ENCODE data around the gene UBR2.
A peak's percentile ranks its signal among the peaks of the same experiment; 100 is the strongest.
"Not testable (repeated sequence)": the region's sequence is repeated elsewhere in the genome, so short reads cannot be mapped to it uniquely, and the experiment has no call there.

The UBR2 gene

GRCh38 chr6:42567237-42567636 is 3.4 kb downstream of the UBR2 start:
- H3K9me3 Mint-ChIP-seq; ATAC-seq; DNase-seq (ENCODE audit: low spot score in 2 of 2): not testable (repeated sequence)
- H3K4me1 Mint-ChIP-seq: peaks cover 40% of the 10 kb centered on the region
- H3K4me3 Mint-ChIP-seq: peak overlapping the region; percentile 99
- H3K27ac Mint-ChIP-seq: peak overlapping the region; percentile 60
- peaks cover 41% of the 10 kb centered on the region for H3K36me3 Mint-ChIP-seq

DNA sequence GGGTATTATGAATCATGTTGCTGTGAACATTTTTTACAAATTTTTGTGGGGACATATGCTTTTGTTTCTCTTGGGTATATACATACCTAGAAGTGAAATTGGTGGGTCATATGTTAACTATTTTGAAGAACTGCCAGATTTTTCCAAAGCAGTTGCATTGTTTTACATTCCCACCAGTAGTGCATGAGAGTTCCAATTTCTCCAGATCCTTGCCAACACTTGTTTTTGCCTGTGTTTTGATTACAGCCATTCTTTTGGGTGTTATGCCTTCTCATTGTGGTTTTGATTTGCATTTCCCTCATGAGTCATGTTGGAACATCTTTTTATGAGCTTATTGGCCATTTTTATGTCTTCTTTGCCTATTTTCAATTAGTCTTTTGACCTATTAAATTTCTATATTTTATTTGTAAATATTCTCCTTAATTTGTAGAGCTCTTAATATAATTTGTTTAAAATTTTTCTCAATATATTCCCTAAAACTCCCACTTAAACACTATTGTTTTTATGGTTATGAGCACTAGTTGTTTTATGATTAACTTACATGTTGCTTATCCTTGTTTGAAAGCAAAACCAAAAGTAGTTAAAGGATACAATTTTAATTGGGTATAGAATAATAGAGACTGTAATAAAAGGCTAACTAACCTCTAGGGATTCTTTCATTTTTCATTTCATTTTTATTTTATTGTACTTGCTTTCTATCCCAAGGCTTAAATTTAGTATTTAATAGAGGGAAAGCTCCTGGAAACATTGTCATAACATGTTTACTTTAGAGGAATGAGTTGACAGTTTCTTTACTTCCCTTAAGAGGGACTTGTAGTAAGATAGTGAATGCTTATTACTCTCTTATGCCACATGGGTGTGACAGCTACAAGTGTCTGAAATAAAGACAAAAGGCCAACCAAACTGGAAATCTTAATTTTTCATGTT is 5.5 kb downstream of the UBR2 start:
- H3K4me1 Mint-ChIP-seq: peaks cover 45% of the 10 kb centered on the region
- H3K4me3 Mint-ChIP-seq: peak overlapping the region; percentile 44
- peaks cover 52% of the 10 kb centered on the region for H3K36me3 Mint-ChIP-seq
- no peaks in the 10 kb centered on the region for H3K9me3 Mint-ChIP-seq
- ATAC-seq (peak; percentile 76), DNase-seq (ENCODE audit: low spot score in 2 of 2) (no peak)
- peak overlapping the region; percentile 89 for H3K27ac Mint-ChIP-seq

GRCh38 chr6:42571611-42572342 is 7.9 kb downstream of the UBR2 start:
- Mint-ChIP-seq H3K27ac (peak overlapping the region; percentile 75), H3K4me1 (peaks cover 41% of the 10 kb centered on the region), H3K36me3 (peaks cover 55% of the 10 kb centered on the region), H3K4me3 (peak overlapping the region; percentile 46), H3K9me3 (no peaks in the 10 kb centered on the region)
- ATAC-seq (no peak), DNase-seq (ENCODE audit: low spot score in 2 of 2) (no peak)

GRCh38 chr6:42572523-42572922 is 8.7 kb downstream of the UBR2 start:
- Mint-ChIP-seq H3K27ac (peak overlapping the region; percentile 75), H3K9me3 (no peaks in the 10 kb centered on the region), H3K4me1 (peaks cover 34% of the 10 kb centered on the region), H3K36me3 (peaks cover 56% of the 10 kb centered on the region), H3K4me3 (peak overlapping the region; percentile 46)
- DNase-seq (ENCODE audit: low spot score in 2 of 2) (no peak), ATAC-seq (peak; percentile 63)

- Mint-ChIP-seq H3K4me1 (peaks cover 39% of the 10 kb centered on the region), H3K36me3 (peaks cover 83% of the 10 kb centered on the region)
Measured at GRCh38 chr6:42576538-42576937, 12.7 kb downstream of the UBR2 start.

GRCh38 chr6:42598300-42598699 is 34.5 kb downstream of the UBR2 start:
- Mint-ChIP-seq H3K27ac (no peak overlapping the region), H3K4me1 (peaks cover 5% of the 10 kb centered on the region), H3K4me3 (no peak overlapping the region), H3K36me3 (peaks cover 84% of the 10 kb centered on the region), H3K9me3 (no peaks in the 10 kb centered on the region)
- DNase-seq (ENCODE audit: low spot score in 2 of 2): no peak
- no peak for ATAC-seq

More at GRCh38 chr6:42576538-42576937, 12.7 kb downstream of the UBR2 start:
- not testable (repeated sequence) for H3K9me3 Mint-ChIP-seq; ATAC-seq; DNase-seq (ENCODE audit: low spot score in 2 of 2); H3K4me3 Mint-ChIP-seq
- H3K27ac Mint-ChIP-seq: peak overlapping the region; percentile 79

GRCh38 chr6:42599558-42599957 is 35.7 kb downstream of the UBR2 start:
- peaks cover 5% of the 10 kb centered on the region for H3K4me1 Mint-ChIP-seq
- peaks cover 84% of the 10 kb centered on the region for H3K36me3 Mint-ChIP-seq
- H3K27ac Mint-ChIP-seq: no peak overlapping the region
- DNase-seq (ENCODE audit: low spot score in 2 of 2): no peak
- no peak overlapping the region for H3K4me3 Mint-ChIP-seq
- H3K9me3 Mint-ChIP-seq: no peaks in the 10 kb centered on the region
- no peak for ATAC-seq

- no peak for DNase-seq (ENCODE audit: low spot score in 2 of 2)
- H3K4me1 Mint-ChIP-seq: peaks cover 10% of the 10 kb centered on the region
- H3K9me3 Mint-ChIP-seq: no peaks in the 10 kb centered on the region
- peaks cover 97% of the 10 kb centered on the region for H3K36me3 Mint-ChIP-seq
- peak; percentile 49 for ATAC-seq
- H3K27ac Mint-ChIP-seq: peak overlapping the region; percentile 48
- H3K4me3 Mint-ChIP-seq: no peak overlapping the region
Measured at GRCh38 chr6:42604150-42604549, 40.3 kb downstream of the UBR2 start.

DNA sequence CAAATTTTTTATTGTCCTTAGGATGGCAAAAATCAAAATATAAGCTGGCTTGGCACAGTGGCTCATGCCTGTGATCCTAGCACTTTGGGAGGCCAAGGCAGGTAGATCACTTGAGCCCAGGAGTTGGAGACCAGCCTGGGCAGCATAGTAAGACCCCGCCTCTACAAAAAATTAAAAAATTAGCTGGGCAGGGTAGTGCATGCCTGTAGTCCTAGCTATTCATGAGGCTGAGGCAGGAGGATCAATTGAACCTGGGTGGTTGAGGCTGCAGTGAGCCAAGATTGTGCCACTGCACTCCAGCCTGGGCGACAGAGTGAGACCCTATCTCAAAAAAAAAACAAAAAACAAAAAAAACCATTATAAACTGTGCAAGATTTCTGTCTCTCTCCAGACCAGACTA is 40.9 kb downstream of the UBR2 start:
- H3K9me3 Mint-ChIP-seq; ATAC-seq; DNase-seq (ENCODE audit: low spot score in 2 of 2); H3K4me3 Mint-ChIP-seq: not testable (repeated sequence)
- Mint-ChIP-seq H3K36me3 (peaks cover 97% of the 10 kb centered on the region), H3K27ac (peak overlapping the region; percentile 48), H3K4me1 (peaks cover 11% of the 10 kb centered on the region)

GRCh38 chr6:42610416-42610815 is 46.6 kb downstream of the UBR2 start:
- peaks cover 93% of the 10 kb centered on the region for H3K36me3 Mint-ChIP-seq

GRCh38 chr6:42615518-42615917 is 51.7 kb downstream of the UBR2 start:
- Mint-ChIP-seq H3K4me3 (no peak overlapping the region), H3K36me3 (peaks cover 94% of the 10 kb centered on the region), H3K27ac (no peak overlapping the region), H3K9me3 (no peaks in the 10 kb centered on the region), H3K4me1 (peaks cover 9% of the 10 kb centered on the region)
- ATAC-seq: no peak
- DNase-seq (ENCODE audit: low spot score in 2 of 2): no peak

More at GRCh38 chr6:42610416-42610815, 46.6 kb downstream of the UBR2 start:
- H3K9me3 Mint-ChIP-seq: no peaks in the 10 kb centered on the region
- ATAC-seq (peak; percentile 88), DNase-seq (ENCODE audit: low spot score in 2 of 2) (no peak)
- peak overlapping the region; percentile 38 for H3K27ac Mint-ChIP-seq
- no peak overlapping the region for H3K4me3 Mint-ChIP-seq
- H3K4me1 Mint-ChIP-seq: peaks cover 10% of the 10 kb centered on the region

DNA sequence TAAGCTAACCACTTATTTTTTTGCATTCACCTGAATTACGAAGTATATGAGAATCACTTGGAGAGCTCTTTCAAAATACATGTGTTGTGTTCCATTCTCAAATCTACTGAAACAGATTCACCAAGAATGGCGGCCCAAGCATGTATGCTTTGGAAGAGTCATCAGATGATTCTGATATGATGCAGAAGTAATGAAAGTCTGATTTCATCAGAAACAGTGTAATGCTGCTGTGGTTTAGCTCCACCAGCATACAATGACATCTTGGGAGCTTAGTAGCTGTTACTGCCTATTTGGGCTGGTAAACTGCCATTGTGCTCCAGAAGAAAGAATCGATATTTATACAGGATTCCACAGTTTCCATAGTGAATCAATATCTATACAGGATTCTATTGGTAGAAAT is 52.9 kb downstream of the UBR2 start:
- Mint-ChIP-seq H3K9me3 (no peaks in the 10 kb centered on the region), H3K4me3 (no peak overlapping the region), H3K27ac (no peak overlapping the region), H3K36me3 (peaks cover 98% of the 10 kb centered on the region), H3K4me1 (peaks cover 8% of the 10 kb centered on the region)
- DNase-seq (ENCODE audit: low spot score in 2 of 2): no peak
- peak; percentile 88 for ATAC-seq

DNA sequence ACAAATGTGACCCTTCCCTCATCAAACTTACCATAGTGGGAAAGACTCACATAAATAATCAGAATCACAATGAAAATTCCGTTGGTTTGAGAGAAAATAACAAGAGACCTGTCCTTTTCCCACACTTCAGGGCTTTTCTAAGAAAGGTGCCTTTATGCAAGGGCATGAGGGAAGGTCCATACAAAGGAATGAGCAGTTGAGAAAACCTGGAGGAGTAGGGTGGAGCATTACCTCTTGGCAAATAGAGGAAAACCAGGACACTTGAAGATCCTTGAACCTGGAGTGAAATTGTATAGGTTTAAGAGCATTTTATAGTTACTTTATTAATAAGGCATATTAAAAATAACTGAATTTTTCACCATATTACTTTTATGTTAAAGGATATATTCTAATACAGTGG is 54.3 kb downstream of the UBR2 start:
- H3K4me3 Mint-ChIP-seq: no peak overlapping the region
- H3K36me3 Mint-ChIP-seq: peaks cover 98% of the 10 kb centered on the region
- H3K27ac Mint-ChIP-seq: peak overlapping the region; percentile 16
- H3K4me1 Mint-ChIP-seq: peaks cover 8% of the 10 kb centered on the region
- no peak for ATAC-seq
- H3K9me3 Mint-ChIP-seq: no peaks in the 10 kb centered on the region
- DNase-seq (ENCODE audit: low spot score in 2 of 2): no peak

DNA sequence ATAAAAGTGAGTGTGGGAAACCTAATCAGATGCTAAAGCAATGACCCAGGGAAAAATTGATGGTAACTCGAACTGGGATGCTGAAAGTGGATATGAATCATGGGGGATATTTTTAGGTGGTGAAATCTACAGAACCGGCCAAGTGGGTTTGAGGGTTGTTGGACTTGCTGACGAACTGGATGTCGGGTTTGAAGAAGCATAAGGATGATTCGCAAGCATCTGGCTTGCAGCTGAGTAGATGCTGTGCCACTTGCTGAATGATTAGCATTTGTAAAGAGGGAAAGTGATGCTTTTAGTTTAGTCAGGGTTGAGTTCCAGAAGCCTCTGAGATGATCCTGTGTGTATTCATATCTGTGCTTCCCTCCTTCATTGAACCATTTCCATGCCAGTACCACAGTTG is 54.9 kb downstream of the UBR2 start:
- peaks cover 98% of the 10 kb centered on the region for H3K36me3 Mint-ChIP-seq
- peak; percentile 70 for ATAC-seq
- no peak for DNase-seq (ENCODE audit: low spot score in 2 of 2)
- H3K4me3 Mint-ChIP-seq: no peak overlapping the region
- peak overlapping the region; percentile 16 for H3K27ac Mint-ChIP-seq
- no peaks in the 10 kb centered on the region for H3K9me3 Mint-ChIP-seq
- peaks cover 8% of the 10 kb centered on the region for H3K4me1 Mint-ChIP-seq

GRCh38 chr6:42619963-42620362 is 56.1 kb downstream of the UBR2 start:
- no peak for DNase-seq (ENCODE audit: low spot score in 2 of 2)
- Mint-ChIP-seq H3K9me3 (no peaks in the 10 kb centered on the region), H3K27ac (peak overlapping the region; percentile 32), H3K4me1 (peaks cover 8% of the 10 kb centered on the region), H3K36me3 (peaks cover 98% of the 10 kb centered on the region), H3K4me3 (no peak overlapping the region)
- ATAC-seq: no peak
